ENCODE results near the gene MPST.

Gene MPST

DNA sequence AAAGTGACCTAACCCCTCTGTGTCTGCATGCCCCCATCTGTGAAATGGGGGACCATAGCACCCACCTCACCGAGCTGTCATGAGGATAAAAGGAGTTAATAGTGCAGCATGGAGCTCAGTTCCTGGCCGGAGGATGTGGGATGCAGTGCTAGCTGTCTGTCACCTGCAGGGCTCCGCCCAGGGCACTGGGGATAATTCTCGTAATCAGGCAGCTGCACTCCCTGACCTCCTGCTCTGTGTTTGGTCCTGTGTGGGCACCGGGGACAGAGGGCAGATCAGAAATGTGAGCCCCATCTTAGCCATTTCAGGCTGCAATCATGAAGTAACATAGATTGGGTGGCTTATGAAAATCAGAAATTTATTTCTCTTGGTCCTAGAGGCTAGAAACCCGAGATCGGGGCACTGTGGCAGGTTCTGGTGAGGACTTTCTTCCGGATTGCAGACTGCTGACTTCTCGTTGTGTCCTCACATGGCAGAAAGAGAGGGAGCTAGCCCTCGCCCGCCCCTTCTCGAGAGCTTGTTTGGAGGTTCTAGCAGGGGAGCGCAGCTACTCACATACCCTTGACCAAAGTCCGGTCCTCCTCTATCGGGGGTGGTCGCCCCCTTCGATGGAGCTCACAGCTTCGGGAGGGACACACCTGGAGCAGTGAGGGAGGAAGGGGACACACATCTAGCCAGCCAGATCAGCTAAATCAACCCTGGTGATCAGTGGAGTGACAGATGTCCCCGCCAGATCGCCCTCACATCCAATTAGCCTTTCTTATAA, 35.2 kb downstream of the MPST start:
- no peak overlapping the region for H3K4me3 ChIP-seq (ENCODE audit: control insufficient read depth, low read depth, low read length)
- DNase-seq (ENCODE audit: low read depth) = no peak
- TF ChIP-seq, protein P1, sequence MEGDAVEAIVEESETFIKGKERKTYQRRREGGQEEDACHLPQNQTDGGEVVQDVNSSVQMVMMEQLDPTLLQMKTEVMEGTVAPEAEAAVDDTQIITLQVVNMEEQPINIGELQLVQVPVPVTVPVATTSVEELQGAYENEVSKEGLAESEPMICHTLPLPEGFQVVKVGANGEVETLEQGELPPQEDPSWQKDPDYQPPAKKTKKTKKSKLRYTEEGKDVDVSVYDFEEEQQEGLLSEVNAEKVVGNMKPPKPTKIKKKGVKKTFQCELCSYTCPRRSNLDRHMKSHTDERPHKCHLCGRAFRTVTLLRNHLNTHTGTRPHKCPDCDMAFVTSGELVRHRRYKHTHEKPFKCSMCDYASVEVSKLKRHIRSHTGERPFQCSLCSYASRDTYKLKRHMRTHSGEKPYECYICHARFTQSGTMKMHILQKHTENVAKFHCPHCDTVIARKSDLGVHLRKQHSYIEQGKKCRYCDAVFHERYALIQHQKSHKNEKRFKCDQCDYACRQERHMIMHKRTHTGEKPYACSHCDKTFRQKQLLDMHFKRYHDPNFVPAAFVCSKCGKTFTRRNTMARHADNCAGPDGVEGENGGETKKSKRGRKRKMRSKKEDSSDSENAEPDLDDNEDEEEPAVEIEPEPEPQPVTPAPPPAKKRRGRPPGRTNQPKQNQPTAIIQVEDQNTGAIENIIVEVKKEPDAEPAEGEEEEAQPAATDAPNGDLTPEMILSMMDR (IDR thresholded peaks at IDR 0.05; ENCODE audit: control insufficient read depth, insufficient read depth, low read depth, low read length, missing control alignments) = no peak

DNA sequence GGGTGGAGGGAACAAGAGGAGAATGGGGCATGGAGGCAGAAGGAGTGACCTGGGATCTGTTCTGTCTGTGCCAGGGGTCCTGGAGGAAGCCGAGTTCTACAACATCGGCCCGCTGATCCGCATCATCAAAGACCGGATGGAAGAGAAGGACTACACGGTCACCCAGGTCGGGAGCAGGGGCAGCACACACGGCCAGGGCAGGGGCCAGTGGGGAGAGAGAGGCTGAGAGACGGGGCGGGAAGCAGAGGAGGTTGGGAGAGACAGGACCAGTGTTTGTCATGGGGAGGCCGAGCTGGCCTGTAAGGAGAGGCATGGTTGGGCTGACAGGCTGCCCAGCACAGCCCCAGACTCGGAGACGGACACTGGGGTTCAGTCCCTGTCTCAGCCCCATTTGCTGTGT, 36.7 kb downstream of the MPST start:
- no peak overlapping the region for H3K4me3 ChIP-seq (ENCODE audit: control insufficient read depth, low read depth, low read length)
- no peak for DNase-seq (ENCODE audit: low read depth)
- TF ChIP-seq, protein P1 (IDR thresholded peaks at IDR 0.05; ENCODE audit: control insufficient read depth, insufficient read depth, low read depth, low read length, missing control alignments) = no peak

DNA sequence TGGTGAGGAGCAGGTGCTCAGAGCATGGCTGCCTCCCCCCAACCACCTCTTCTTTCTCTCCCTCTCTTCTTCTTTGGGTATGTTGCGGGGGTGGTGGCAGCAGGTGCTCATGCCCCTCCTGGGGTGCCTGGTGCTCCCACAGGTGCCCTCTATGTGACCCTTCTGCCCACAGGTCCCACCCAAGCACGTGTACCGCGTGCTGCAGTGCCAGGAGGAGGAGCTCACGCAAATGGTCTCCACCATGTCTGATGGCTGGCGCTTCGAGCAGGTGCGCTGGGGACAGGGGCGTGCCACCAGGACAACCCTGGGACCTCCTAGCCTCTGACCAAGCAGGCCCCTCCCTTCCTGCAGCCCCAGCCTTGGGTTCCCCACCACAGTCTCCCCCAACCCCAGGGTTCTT, 37.7 kb downstream of the MPST start:
- TF ChIP-seq, protein P1 (IDR thresholded peaks at IDR 0.05; ENCODE audit: control insufficient read depth, insufficient read depth, low read depth, low read length, missing control alignments) = no peak
- DNase-seq (ENCODE audit: low read depth) = no peak
- no peak overlapping the region for H3K4me3 ChIP-seq (ENCODE audit: control insufficient read depth, low read depth, low read length)

DNA sequence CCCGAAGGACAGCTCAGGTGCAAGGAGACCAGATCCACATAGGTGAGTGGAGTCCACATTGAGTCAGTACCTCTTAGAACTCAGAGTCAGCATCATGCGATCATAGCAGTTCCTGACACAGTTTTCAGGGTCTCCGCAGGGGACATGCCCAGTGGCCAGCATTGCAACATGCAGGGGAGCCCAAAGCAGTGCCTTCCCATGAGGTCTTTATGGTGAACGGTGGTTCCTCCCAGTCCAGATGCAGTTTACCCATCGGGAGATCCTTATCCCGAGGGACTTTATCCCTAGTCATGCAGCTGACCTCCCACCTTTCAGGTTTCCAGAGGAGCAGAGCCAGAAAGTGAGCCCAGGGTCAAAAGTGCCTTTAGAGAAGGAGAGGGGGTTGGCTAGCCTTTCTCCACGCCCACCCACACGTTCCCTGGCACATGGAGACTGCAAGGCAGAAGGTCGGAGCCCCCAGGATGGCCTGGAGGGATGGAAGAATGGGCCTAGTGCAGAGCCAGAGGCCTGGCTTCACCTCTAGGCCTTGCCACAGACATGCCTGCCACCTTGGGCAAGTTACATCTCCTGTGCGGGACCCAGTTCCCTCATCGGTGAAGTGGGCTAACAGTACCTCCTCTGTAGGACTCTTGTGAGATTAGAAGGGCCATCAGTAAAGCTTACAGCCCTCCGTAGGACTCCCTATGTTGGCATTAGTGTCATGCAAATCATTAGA, 38.4 kb downstream of the MPST start:
- TF ChIP-seq, protein P1 (IDR thresholded peaks at IDR 0.05; ENCODE audit: control insufficient read depth, insufficient read depth, low read depth, low read length, missing control alignments) = no peak
- DNase-seq (ENCODE audit: low read depth) = no peak
- no peak overlapping the region for H3K4me3 ChIP-seq (ENCODE audit: control insufficient read depth, low read depth, low read length)

DNA sequence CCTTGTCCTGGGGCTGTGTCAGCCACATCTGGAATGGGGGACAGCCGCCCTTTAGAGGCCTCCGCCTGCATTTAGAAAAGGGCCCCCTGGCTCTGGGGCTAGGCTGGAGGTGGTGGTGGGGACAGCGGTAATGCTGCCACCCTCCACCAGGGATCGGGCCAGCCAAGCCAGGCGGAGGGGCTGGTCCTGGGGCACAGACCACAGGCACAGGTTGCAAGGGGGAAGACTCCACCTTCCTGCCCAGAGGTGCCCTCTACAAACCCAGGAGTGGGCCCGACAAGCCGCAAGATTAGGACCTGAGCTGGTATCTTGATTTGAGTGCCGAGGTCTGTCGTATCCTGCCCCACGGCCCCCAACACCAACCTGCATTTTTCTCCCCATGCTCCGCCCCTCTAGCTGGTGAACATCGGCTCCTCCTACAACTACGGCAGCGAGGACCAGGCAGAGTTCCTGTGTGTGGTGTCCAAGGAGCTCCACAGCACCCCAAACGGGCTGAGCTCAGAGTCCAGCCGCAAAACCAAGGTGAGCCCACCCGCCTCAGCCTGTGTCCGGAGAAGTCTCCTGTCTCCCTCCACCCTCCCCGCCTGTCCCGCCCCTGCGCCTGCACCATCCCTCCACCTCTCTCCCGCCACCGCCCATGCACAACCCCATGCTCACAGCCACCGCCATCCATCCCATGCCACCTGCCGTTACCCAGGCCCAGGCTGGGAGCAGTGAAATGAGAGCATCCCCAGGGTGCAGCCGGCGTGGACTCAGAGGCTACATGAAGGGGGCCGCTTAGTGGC, 39.6 kb downstream of the MPST start:
- DNase-seq (ENCODE audit: low read depth) = no peak
- H3K4me3 ChIP-seq (ENCODE audit: control insufficient read depth, low read depth, low read length) = no peak overlapping the region
- TF ChIP-seq, protein P1 (IDR thresholded peaks at IDR 0.05; ENCODE audit: control insufficient read depth, insufficient read depth, low read depth, low read length, missing control alignments) = no peak

DNA sequence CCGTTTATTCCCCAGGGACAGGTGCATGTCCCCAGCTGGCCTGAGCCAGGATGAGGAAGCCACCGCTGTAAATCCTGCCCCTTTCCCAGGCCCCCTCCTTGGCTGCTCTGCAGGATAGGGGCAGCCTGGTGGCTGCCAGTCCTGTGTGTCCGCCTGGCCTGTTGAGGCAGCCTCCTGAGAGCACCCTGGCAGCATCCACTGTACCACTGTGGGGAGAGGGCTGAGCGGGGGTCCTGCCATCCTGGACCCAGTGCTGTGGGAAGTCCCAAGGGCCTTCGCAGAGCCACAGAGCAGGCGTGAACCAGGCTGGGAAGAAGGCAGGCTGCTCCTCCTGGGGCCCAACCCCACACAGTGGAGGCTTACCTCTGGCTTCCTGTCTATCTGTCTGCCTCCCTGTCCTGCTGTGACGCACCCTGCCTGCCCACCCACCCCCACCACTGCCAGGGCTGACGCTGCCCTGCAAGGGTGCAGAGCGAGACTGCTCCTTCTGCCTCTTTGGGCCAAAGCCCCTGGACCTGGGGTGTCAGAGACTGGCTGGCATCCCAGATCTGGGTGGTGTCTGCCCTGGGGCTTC, 40.4 kb downstream of the MPST start:
- no peak overlapping the region for H3K4me3 ChIP-seq (ENCODE audit: control insufficient read depth, low read depth, low read length)
- TF ChIP-seq, protein P1 (IDR thresholded peaks at IDR 0.05; ENCODE audit: control insufficient read depth, insufficient read depth, low read depth, low read length, missing control alignments) = no peak
- DNase-seq (ENCODE audit: low read depth) = no peak

All from AG09309 (cell line).